NCI-H1694 treated with DMSO at 0.1 percent for 48 hours (cell line): ENCODE data around the gene CRHBP.
"Not testable (repeated sequence)": the region's sequence is repeated elsewhere in the genome, so short reads cannot be mapped to it uniquely, and the experiment has no call there.

ENCODE experiments used
- DNase-seq: peaks from one replicate; lab custom pipeline; 2025; lab: John Stamatoyannopoulos, UW

Gene CRHBP

GRCh38 chr5:76952795-76953536 lies at the start of gene CRHBP:
TSS of gene CRHBP (plus strand) at chr5:76953045. CDS start at chr5:76953135, 90 bp downstream.
- DNase-seq = no peak

- DNase-seq = no peak
Observed at GRCh38 chr5:76908166-76908565, 44.7 kb upstream of the CRHBP start.

- DNase-seq = not testable (repeated sequence)
Observed at GRCh38 chr5:76910344-76910933, 42.4 kb upstream of the CRHBP start.

- DNase-seq = not testable (repeated sequence)
Observed at GRCh38 chr5:76914671-76915070, 38.2 kb upstream of the CRHBP start.

- DNase-seq = no peak
Observed at GRCh38 chr5:76918539-76918938, 34.3 kb upstream of the CRHBP start.

- no peak for DNase-seq
Observed at GRCh38 chr5:76920491-76920890, 32.4 kb upstream of the CRHBP start.

GRCh38 chr5:76926329-76927105 lies 26.3 kb upstream of the CRHBP start:
- DNase-seq = no peak

GRCh38 chr5:76927961-76928360 lies 24.9 kb upstream of the CRHBP start:
- no peak for DNase-seq

- DNase-seq = no peak
Observed at GRCh38 chr5:76930083-76930482, 22.8 kb upstream of the CRHBP start.

- DNase-seq = no peak
Observed at GRCh38 chr5:76938177-76938576, 14.7 kb upstream of the CRHBP start.

- no peak for DNase-seq
Observed at GRCh38 chr5:76941000-76941399, 11.8 kb upstream of the CRHBP start.

GRCh38 chr5:76941442-76941841 lies 11.4 kb upstream of the CRHBP start:
- no peak for DNase-seq

- DNase-seq = no peak
Observed at GRCh38 chr5:76942581-76942980, 10.3 kb upstream of the CRHBP start.

GRCh38 chr5:76943006-76943405 lies 9.8 kb upstream of the CRHBP start:
- no peak for DNase-seq

- DNase-seq = no peak
Observed at GRCh38 chr5:76944638-76945037, 8.2 kb upstream of the CRHBP start.

GRCh38 chr5:76945238-76945637 lies 7.6 kb upstream of the CRHBP start:
- DNase-seq = not testable (repeated sequence)

- DNase-seq = no peak
Observed at GRCh38 chr5:76946090-76946489, 6.8 kb upstream of the CRHBP start.

GRCh38 chr5:76947082-76947503 lies 5.8 kb upstream of the CRHBP start:
- no peak for DNase-seq

- no peak for DNase-seq
Observed at GRCh38 chr5:76953551-76954382, 922 bp downstream of the CRHBP start.

GRCh38 chr5:76954383-76954763 lies 1.5 kb downstream of the CRHBP start:
- DNase-seq = no peak

GRCh38 chr5:76956033-76956432 lies 3.2 kb downstream of the CRHBP start:
- no peak for DNase-seq
